Measurements from ENCODE around the gene ANO6. TPM values are rescaled to one million over a fixed set of nuclear protein-coding genes. Genes with fewer than 3 reads are reported as not detected.

ANO6 gene
- total and polyA plus RNA-seq, 11 donors: 9.0 to 57.2 (median 46.0) TPM

DNA sequence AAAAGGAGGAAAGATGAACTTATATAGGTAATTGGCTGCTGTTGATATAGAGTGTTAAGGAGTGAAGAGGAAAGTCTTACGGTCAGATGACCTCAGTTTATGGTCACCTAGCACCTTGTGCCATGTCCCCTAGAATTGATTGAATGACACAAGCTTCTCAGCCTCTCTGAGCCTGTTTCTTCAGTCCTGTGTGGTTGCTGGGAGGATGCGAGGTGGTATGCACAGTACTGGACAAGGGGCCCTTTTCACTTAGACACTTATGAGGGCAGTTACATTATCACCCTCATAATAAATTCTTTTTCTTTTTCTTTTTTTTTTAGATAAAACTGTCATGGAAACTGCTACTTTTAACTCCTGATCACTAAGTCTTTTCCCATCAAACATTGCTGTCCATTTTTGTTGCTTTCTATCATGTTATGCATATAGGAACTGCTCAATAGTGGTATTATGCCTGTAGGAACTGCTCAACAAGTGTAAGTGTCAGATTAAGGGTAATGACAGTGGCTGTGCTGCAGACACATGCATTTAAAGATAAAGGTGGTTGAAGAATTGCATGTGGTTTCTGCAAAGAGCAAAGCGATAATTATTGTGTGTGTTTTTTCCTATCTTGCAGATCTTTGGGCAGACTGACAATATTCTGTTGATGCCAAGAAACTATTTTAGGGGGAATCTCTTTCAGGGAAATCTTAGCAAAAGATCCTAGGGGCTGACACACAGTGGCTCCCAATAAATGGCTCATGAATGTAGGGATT is 11.6 kb downstream of the ANO6 start:
- no peaks in the 10 kb centered on the region for H3K9me3 ChIP-seq
- DNase-seq (no peak), ATAC-seq (no peak)
- WGBS, 4 donors: 63 to 81% (median 72%) methylated on average over 3 of the region's 3 CpGs
- no peaks in the 10 kb centered on the region for H3K27me3 ChIP-seq
- H3K27ac ChIP-seq: no peak overlapping the region
- H3K36me3 ChIP-seq: peaks cover 0 to 5% (median 0%) of the 10 kb centered on the region in 9 donors
- H3K4me1 ChIP-seq: peaks cover 0 to 38% (median 17%) of the 10 kb centered on the region in 12 donors
- intact Hi-C loops (cut with DNase I): no loop called here
- TF ChIP-seq, protein P1, sequence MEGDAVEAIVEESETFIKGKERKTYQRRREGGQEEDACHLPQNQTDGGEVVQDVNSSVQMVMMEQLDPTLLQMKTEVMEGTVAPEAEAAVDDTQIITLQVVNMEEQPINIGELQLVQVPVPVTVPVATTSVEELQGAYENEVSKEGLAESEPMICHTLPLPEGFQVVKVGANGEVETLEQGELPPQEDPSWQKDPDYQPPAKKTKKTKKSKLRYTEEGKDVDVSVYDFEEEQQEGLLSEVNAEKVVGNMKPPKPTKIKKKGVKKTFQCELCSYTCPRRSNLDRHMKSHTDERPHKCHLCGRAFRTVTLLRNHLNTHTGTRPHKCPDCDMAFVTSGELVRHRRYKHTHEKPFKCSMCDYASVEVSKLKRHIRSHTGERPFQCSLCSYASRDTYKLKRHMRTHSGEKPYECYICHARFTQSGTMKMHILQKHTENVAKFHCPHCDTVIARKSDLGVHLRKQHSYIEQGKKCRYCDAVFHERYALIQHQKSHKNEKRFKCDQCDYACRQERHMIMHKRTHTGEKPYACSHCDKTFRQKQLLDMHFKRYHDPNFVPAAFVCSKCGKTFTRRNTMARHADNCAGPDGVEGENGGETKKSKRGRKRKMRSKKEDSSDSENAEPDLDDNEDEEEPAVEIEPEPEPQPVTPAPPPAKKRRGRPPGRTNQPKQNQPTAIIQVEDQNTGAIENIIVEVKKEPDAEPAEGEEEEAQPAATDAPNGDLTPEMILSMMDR (IDR thresholded peaks at IDR 0.05): no peak
- no peak for TF ChIP-seq POLR2A (IDR thresholded peaks at IDR 0.05)
- no peak overlapping the region for H3K4me3 ChIP-seq

DNA sequence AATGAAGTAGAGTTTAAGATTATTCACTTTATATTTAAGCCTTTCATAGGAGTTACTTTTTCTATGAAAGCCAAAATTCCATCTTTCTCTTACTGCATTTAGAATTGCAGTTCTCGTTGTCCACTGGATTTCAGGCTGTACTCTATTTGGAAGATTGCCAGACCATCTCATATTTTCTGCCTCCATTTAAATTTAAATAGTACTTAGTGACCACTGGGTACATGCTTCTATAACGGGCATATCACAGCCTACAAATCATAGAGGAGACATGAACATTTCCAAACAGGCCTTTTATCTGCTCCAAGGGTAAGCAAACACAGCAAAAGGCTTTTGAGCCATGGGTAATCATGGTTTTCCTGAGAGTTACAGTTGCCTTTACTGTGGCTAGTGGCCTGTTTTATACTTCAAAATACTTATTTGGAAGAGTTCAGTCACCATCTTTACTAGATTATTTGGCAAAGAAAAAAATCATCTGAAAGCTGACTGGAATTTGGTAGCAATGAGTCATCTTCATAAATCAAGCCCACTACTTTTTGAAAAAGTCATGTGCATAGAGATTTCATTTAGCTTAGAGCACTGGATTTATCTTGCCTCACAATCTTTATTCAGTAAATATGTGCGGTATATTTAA is 15.7 kb downstream of the ANO6 start:
- H3K27ac ChIP-seq: peak overlapping the region in 11 of 12 donors; percentile 11 to 93 (median 82)
- DNase-seq (no peak), ATAC-seq (no peak)
- H3K9me3 ChIP-seq: no peaks in the 10 kb centered on the region
- H3K4me3 ChIP-seq: no peak overlapping the region
- H3K36me3 ChIP-seq: peaks cover 0 to 5% (median 0%) of the 10 kb centered on the region in 9 donors
- TF ChIP-seq, protein P1 (IDR thresholded peaks at IDR 0.05): no peak
- TF ChIP-seq POLR2A (IDR thresholded peaks at IDR 0.05): no peak
- H3K4me1 ChIP-seq: peaks cover 12 to 62% (median 50%) of the 10 kb centered on the region in 12 donors
- intact Hi-C loops (cut with DNase I): loop anchor here in 1 of 10 donors (5.0 kb wide), 1 partner anchor 36 kb away; no protein-coding TSS in a partner anchor
- H3K27me3 ChIP-seq: no peaks in the 10 kb centered on the region
- WGBS, 4 donors: 46 to 54% (median 50%) methylated on average over 3 of the region's 3 CpGs

DNA sequence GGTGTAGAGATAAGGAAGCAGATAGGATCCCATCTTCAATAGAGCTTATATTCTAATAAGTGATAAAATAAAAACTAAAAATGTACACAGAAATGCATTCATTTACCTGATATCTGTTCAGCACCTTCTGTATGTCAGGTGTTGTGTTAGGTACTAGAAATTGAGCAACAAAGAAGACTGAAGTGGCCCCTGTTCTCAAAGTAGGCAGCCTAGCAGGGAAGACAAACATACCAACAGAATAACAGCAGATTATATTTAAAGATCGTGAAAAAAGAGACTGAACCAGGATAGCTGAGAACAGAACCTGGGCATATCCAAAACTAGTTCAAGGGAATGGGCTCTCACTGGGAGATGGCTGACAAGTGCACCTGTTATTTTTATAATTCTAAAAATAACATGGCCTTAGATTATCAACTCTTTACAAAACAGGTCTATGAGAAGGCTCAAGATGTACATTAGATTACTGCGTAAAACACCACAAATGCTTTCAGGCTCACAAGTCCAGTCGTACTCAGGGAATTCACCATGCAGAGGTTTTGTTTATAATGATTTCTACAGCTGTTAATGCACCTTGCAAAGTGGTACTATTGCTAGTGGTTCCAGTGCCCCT is 16.4 kb downstream of the ANO6 start:
- Histone ChIP-seq H3K9me3 (no peaks in the 10 kb centered on the region), H3K27me3 (no peaks in the 10 kb centered on the region), H3K36me3 (peaks cover 0 to 5% (median 0%) of the 10 kb centered on the region in 9 donors), H3K4me3 (no peak overlapping the region), H3K27ac (peak overlapping the region; percentile 7 to 93 (median 81)), H3K4me1 (peaks cover 12 to 62% (median 50%) of the 10 kb centered on the region in 12 donors)
- WGBS, 4 donors: 54 to 58% (median 57%) methylated on average over 3 of the region's 3 CpGs
- DNase-seq: no peak
- ATAC-seq: no peak
- TF ChIP-seq, protein P1 (IDR thresholded peaks at IDR 0.05): no peak
- TF ChIP-seq POLR2A (IDR thresholded peaks at IDR 0.05): no peak
- intact Hi-C loops (cut with DNase I): loop anchor here in 1 of 10 donors (5.0 kb wide), 1 partner anchor 35 kb away; no protein-coding TSS in a partner anchor
